HG02943 (cell line): ENCODE results near the gene CTAG1A.
"Not testable (repeated sequence)": the region's sequence is repeated elsewhere in the genome, so short reads cannot be mapped to it uniquely, and the experiment has no call there.

Experiments used
- ATAC-seq: cut with Tn5 transposase; IDR thresholded peaks from one replicate; pipeline ENCODE4 v1.9.1; 2021; ENCODE audit warnings: mild to moderate bottlenecking, low read depth, moderate library complexity; ENCODE audit not compliant: unreplicated experiment

CTAG1A gene

GRCh38 chrX:154570361-154570760 lies 14.6 kb upstream of the CTAG1A start:
- ATAC-seq: not testable (repeated sequence)

- ATAC-seq: not testable (repeated sequence)
Measured at GRCh38 chrX:154573061-154573460, 11.9 kb upstream of the CTAG1A start.

- not testable (repeated sequence) for ATAC-seq
Measured at GRCh38 chrX:154575076-154575475, 9.9 kb upstream of the CTAG1A start.

GRCh38 chrX:154582994-154583393 lies 1.9 kb upstream of the CTAG1A start:
- not testable (repeated sequence) for ATAC-seq

GRCh38 chrX:154590415-154590814 lies 5.5 kb downstream of the CTAG1A start:
- not testable (repeated sequence) for ATAC-seq

GRCh38 chrX:154592505-154592904 lies 7.6 kb downstream of the CTAG1A start:
- ATAC-seq: no peak

GRCh38 chrX:154593201-154593600 lies 8.3 kb downstream of the CTAG1A start:
- ATAC-seq: no peak

- ATAC-seq: no peak
Measured at GRCh38 chrX:154594491-154594890, 9.6 kb downstream of the CTAG1A start.

- no peak for ATAC-seq
Measured at GRCh38 chrX:154595559-154596249, 10.8 kb downstream of the CTAG1A start.

- no peak for ATAC-seq
Measured at GRCh38 chrX:154596290-154596929, 11.5 kb downstream of the CTAG1A start.

- ATAC-seq: no peak
Measured at GRCh38 chrX:154597221-154597620, 12.3 kb downstream of the CTAG1A start.

- ATAC-seq: no peak
Measured at GRCh38 chrX:154598656-154599055, 13.7 kb downstream of the CTAG1A start.

GRCh38 chrX:154599531-154599930 lies 14.6 kb downstream of the CTAG1A start:
- no peak for ATAC-seq

- ATAC-seq: no peak
Measured at GRCh38 chrX:154600759-154601374, 15.9 kb downstream of the CTAG1A start.

- ATAC-seq: no peak
Measured at GRCh38 chrX:154602226-154602625, 17.3 kb downstream of the CTAG1A start.

GRCh38 chrX:154602766-154603437 lies 18.0 kb downstream of the CTAG1A start:
- no peak for ATAC-seq

- no peak for ATAC-seq
Measured at GRCh38 chrX:154603438-154604430, 18.8 kb downstream of the CTAG1A start.

GRCh38 chrX:154605566-154605965 lies 20.6 kb downstream of the CTAG1A start:
- no peak for ATAC-seq

GRCh38 chrX:154607370-154607769 lies 22.4 kb downstream of the CTAG1A start:
- ATAC-seq: no peak

- ATAC-seq: not testable (repeated sequence)
Measured at GRCh38 chrX:154607976-154608375, 23.0 kb downstream of the CTAG1A start.
